IPS-NIHi11 (cell line): Measurements from ENCODE around the gene SPAG16.
"Not testable (repeated sequence)": the region's sequence is repeated elsewhere in the genome, so short reads cannot be mapped to it uniquely, and the experiment has no call there.

Experiments used
- DNase-seq: peaks from one replicate; pipeline ENCODE4 v3.0.0; 2012; ENCODE audit warnings: mixed read lengths, low spot score

The SPAG16 gene

GRCh38 chr2:213271947-213272346, 12.3 kb upstream of the SPAG16 start:
- no peak for DNase-seq

GRCh38 chr2:213274143-213274542, 10.1 kb upstream of the SPAG16 start:
- no peak for DNase-seq

GRCh38 chr2:213275265-213275664, 9.0 kb upstream of the SPAG16 start:
- DNase-seq = no peak

GRCh38 chr2:213277134-213277533, 7.1 kb upstream of the SPAG16 start:
- not testable (repeated sequence) for DNase-seq

GRCh38 chr2:213279116-213279620, 5.1 kb upstream of the SPAG16 start:
- no peak for DNase-seq

GRCh38 chr2:213279971-213280370, 4.3 kb upstream of the SPAG16 start:
- DNase-seq = no peak

GRCh38 chr2:213281156-213281555, 3.1 kb upstream of the SPAG16 start:
- DNase-seq = no peak

GRCh38 chr2:213285404-213285803, 1.1 kb downstream of the SPAG16 start:
- DNase-seq = no peak

GRCh38 chr2:213286161-213286560, 1.9 kb downstream of the SPAG16 start:
- no peak for DNase-seq

GRCh38 chr2:213288913-213289700, 4.8 kb downstream of the SPAG16 start:
- DNase-seq = no peak

- DNase-seq = no peak
Measured at GRCh38 chr2:213290501-213290900, 6.2 kb downstream of the SPAG16 start.

GRCh38 chr2:213296270-213296669, 12.0 kb downstream of the SPAG16 start:
- no peak for DNase-seq

GRCh38 chr2:213306316-213306942, 22.2 kb downstream of the SPAG16 start:
- DNase-seq = no peak

GRCh38 chr2:213315168-213315876, 31.1 kb downstream of the SPAG16 start:
- DNase-seq = no peak

GRCh38 chr2:213316001-213316735, 31.9 kb downstream of the SPAG16 start:
- DNase-seq = peak; percentile 5

- no peak for DNase-seq
Measured at GRCh38 chr2:213317929-213318328, 33.7 kb downstream of the SPAG16 start.

GRCh38 chr2:213320604-213321003, 36.3 kb downstream of the SPAG16 start:
- DNase-seq = no peak

- DNase-seq = no peak
Measured at GRCh38 chr2:213336253-213336770, 52.0 kb downstream of the SPAG16 start.

GRCh38 chr2:213353419-213353818, 69.2 kb downstream of the SPAG16 start:
- no peak for DNase-seq

- no peak for DNase-seq
Measured at GRCh38 chr2:213376644-213377043, 92.4 kb downstream of the SPAG16 start.

GRCh38 chr2:213407027-213407426, 122.8 kb downstream of the SPAG16 start:
- not testable (repeated sequence) for DNase-seq
